Measurements from ENCODE around the gene LRRC37A3.
A peak's percentile ranks its signal among the peaks of the same experiment; 100 is the strongest.
"Not testable (repeated sequence)": the region's sequence is repeated elsewhere in the genome, so short reads cannot be mapped to it uniquely, and the experiment has no call there.

LRRC37A3 gene

DNA sequence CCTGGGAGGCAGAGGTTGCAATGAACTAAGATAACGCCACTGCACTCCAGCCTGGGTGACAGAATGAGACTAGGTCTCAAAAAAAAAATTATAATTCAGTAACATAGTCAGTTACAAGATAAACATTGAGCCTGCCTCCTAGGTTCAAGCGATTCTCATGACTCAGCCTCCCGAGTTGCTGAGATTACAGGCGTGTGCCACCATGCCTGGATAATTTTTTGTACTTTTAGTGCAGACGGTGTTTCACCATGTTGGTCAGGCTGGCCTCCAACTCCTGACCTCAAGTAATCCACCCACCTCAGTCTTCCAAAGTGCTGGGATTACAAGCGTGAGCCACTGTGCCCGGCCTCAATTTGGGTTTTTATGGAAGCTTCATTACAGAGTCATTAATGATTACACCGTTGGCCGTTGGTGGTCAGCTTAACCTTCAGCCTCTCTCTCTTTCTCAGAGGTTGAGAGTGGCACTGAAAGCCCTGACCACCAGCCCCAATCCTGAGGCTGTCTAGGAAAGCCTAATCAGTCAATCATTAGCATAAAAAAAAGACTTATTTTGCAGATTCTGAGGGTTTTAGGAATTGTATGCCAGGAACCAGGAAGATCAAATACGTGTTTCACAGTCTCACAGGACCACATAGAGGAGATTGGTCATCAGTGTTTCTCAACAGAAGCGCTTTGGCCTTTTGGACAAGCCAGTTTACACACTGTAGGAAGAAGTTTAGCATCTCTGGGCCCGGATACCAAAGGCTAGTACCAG, 1.3 kb upstream of the LRRC37A3 start:
- Histone ChIP-seq H3K36me3 (ENCODE audit: control insufficient read depth, insufficient read depth, low read length) (no peaks in the 10 kb centered on the region), H3K27me3 (ENCODE audit: control insufficient read depth, insufficient read depth, low read length) (peaks cover 9% of the 10 kb centered on the region), H3K4me3 (ENCODE audit: low read depth, low read length) (no peak overlapping the region), H3K9ac (ENCODE audit: low read depth, low read length) (no peak overlapping the region), H3K4me1 (ENCODE audit: control insufficient read depth, insufficient read depth, low read length) (no peaks in the 10 kb centered on the region), H3K9me3 (ENCODE audit: control insufficient read depth, insufficient read depth, low read length) (no peaks in the 10 kb centered on the region)

DNA sequence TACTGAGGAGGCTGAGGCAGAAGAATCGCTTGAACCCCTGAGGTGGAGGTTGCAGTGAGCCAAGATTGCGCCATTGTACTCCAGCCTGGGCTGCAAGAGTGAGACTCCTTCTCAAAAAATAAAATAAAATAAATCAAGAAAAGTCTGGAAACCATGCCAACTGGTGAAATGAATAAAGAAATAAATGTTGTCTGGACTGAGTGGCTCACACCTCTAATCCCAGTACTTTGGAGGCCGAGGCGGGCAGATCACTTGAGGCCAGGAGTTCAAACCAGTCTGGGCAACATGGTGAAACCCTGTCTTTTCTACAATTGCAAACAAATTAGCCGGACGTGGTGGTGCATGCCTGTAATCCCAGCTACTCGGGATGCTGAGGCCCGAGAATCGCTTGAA, 744 bp upstream of the LRRC37A3 start:
- Histone ChIP-seq H3K9me3 (ENCODE audit: control insufficient read depth, insufficient read depth, low read length) (no peaks in the 10 kb centered on the region), H3K9ac (ENCODE audit: low read depth, low read length) (no peak overlapping the region)

GRCh38 chr17:64918842-64919288, 413 bp downstream of the LRRC37A3 start:
- peak overlapping the region; percentile 45 for H3K4me3 ChIP-seq (ENCODE audit: low read depth, low read length)
- not testable (repeated sequence) for H3K36me3 ChIP-seq (ENCODE audit: control insufficient read depth, insufficient read depth, low read length); H3K9ac ChIP-seq (ENCODE audit: low read depth, low read length); H3K4me1 ChIP-seq (ENCODE audit: control insufficient read depth, insufficient read depth, low read length); H3K9me3 ChIP-seq (ENCODE audit: control insufficient read depth, insufficient read depth, low read length); H3K27me3 ChIP-seq (ENCODE audit: control insufficient read depth, insufficient read depth, low read length)

More for the DNA sequence above, 744 bp upstream of the LRRC37A3 start:
- no peaks in the 10 kb centered on the region for H3K36me3 ChIP-seq (ENCODE audit: control insufficient read depth, insufficient read depth, low read length)
- no peaks in the 10 kb centered on the region for H3K4me1 ChIP-seq (ENCODE audit: control insufficient read depth, insufficient read depth, low read length)
- peaks cover 9% of the 10 kb centered on the region for H3K27me3 ChIP-seq (ENCODE audit: control insufficient read depth, insufficient read depth, low read length)
- peak overlapping the region; percentile 48 for H3K4me3 ChIP-seq (ENCODE audit: low read depth, low read length)

- not testable (repeated sequence) for H3K27me3 ChIP-seq (ENCODE audit: control insufficient read depth, insufficient read depth, low read length); H3K4me3 ChIP-seq (ENCODE audit: low read depth, low read length); H3K9me3 ChIP-seq (ENCODE audit: control insufficient read depth, insufficient read depth, low read length); H3K9ac ChIP-seq (ENCODE audit: low read depth, low read length); H3K4me1 ChIP-seq (ENCODE audit: control insufficient read depth, insufficient read depth, low read length); H3K36me3 ChIP-seq (ENCODE audit: control insufficient read depth, insufficient read depth, low read length)
Observed at GRCh38 chr17:64917540-64917939, 1.7 kb downstream of the LRRC37A3 start.

DNA sequence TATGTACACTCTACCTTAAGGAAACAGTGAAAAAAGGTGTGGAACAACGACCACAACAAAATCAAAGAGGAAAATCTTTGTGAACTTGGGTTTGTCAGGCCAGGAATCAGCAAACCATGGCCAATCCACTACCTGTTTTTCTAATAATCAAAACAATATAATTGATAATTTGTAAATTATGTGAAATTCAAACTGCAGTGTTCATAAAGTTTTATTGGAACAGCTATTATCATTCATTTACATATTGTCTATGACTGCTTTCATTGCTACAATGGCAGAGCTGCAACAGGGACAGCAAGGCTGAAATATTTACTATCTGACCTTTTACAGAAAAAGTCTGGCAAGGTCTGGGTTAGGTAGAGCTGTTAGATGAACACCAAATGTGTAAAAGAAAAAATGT, 4.0 kb downstream of the LRRC37A3 start:
- not testable (repeated sequence) for H3K27me3 ChIP-seq (ENCODE audit: control insufficient read depth, insufficient read depth, low read length); H3K36me3 ChIP-seq (ENCODE audit: control insufficient read depth, insufficient read depth, low read length); H3K9me3 ChIP-seq (ENCODE audit: control insufficient read depth, insufficient read depth, low read length); H3K4me3 ChIP-seq (ENCODE audit: low read depth, low read length); H3K9ac ChIP-seq (ENCODE audit: low read depth, low read length); H3K4me1 ChIP-seq (ENCODE audit: control insufficient read depth, insufficient read depth, low read length)

- not testable (repeated sequence) for H3K36me3 ChIP-seq (ENCODE audit: control insufficient read depth, insufficient read depth, low read length); H3K4me1 ChIP-seq (ENCODE audit: control insufficient read depth, insufficient read depth, low read length); H3K27me3 ChIP-seq (ENCODE audit: control insufficient read depth, insufficient read depth, low read length); H3K4me3 ChIP-seq (ENCODE audit: low read depth, low read length); H3K9me3 ChIP-seq (ENCODE audit: control insufficient read depth, insufficient read depth, low read length); H3K9ac ChIP-seq (ENCODE audit: low read depth, low read length)
Observed at GRCh38 chr17:64910191-64910514, 9.1 kb downstream of the LRRC37A3 start.

DNA sequence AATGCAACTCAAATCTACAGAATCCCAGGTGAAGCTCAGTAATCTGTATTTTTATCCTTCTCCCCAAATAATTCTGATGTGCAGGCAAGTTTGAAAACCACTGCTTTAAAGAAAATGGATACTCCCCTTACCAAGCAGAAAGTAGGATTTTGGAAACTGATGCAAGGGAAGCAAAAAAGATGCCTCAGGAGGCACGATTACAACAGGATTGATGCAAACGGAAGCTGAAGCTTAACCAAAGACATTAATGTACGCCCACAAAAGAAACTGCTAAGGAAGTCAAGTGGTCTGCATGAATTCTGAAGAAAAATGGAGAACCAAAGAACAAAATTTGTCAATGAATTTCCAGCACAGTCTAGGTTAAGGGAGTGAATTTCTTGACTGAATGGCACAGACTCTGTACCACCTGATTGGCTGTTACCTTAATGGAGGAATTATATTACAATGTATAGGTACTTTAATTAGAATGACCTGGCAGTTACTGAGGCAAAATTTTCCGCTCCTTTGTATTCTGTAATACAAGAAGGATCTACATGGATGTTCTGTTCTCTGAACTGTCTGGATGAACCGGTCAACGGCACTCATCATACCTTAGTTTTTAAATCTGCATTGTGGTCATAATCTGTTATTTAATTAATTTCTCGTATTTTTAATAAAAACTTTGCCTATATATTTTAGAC, 9.6 kb downstream of the LRRC37A3 start:
- H3K9me3 ChIP-seq (ENCODE audit: control insufficient read depth, insufficient read depth, low read length); H3K27me3 ChIP-seq (ENCODE audit: control insufficient read depth, insufficient read depth, low read length); H3K4me1 ChIP-seq (ENCODE audit: control insufficient read depth, insufficient read depth, low read length): not testable (repeated sequence)

GRCh38 chr17:64904069-64904468, 15.2 kb downstream of the LRRC37A3 start:
- H3K9me3 ChIP-seq (ENCODE audit: control insufficient read depth, insufficient read depth, low read length); H3K9ac ChIP-seq (ENCODE audit: low read depth, low read length); H3K4me3 ChIP-seq (ENCODE audit: low read depth, low read length); H3K36me3 ChIP-seq (ENCODE audit: control insufficient read depth, insufficient read depth, low read length); H3K4me1 ChIP-seq (ENCODE audit: control insufficient read depth, insufficient read depth, low read length); H3K27me3 ChIP-seq (ENCODE audit: control insufficient read depth, insufficient read depth, low read length): not testable (repeated sequence)

More for the DNA sequence above, 9.6 kb downstream of the LRRC37A3 start:
- not testable (repeated sequence) for H3K36me3 ChIP-seq (ENCODE audit: control insufficient read depth, insufficient read depth, low read length); H3K9ac ChIP-seq (ENCODE audit: low read depth, low read length); H3K4me3 ChIP-seq (ENCODE audit: low read depth, low read length)

DNA sequence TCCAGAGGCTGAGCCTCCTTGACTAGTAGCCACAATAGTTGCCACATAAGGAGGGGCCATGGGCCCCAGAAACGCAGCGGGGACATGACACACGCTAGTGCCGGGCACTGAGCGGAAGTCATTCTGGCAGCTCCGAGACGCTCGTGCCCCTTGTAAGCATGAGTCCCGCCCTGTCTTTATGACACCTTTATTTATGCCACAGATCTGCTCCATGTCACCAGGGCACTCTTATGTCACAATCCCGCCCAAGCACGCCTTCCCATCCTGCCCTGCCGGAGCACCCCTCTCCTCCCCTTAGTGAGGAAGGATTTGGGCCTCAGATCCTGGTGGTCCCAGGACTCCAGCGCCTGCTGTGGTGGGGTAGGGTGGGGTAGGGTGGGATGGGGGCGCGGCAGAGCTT, 22.1 kb downstream of the LRRC37A3 start:
- not testable (repeated sequence) for H3K9ac ChIP-seq (ENCODE audit: low read depth, low read length); H3K9me3 ChIP-seq (ENCODE audit: control insufficient read depth, insufficient read depth, low read length); H3K27me3 ChIP-seq (ENCODE audit: control insufficient read depth, insufficient read depth, low read length); H3K36me3 ChIP-seq (ENCODE audit: control insufficient read depth, insufficient read depth, low read length); H3K4me3 ChIP-seq (ENCODE audit: low read depth, low read length); H3K4me1 ChIP-seq (ENCODE audit: control insufficient read depth, insufficient read depth, low read length)

- not testable (repeated sequence) for H3K27me3 ChIP-seq (ENCODE audit: control insufficient read depth, insufficient read depth, low read length)
Observed at GRCh38 chr17:64874210-64874609, 45.1 kb downstream of the LRRC37A3 start.

DNA sequence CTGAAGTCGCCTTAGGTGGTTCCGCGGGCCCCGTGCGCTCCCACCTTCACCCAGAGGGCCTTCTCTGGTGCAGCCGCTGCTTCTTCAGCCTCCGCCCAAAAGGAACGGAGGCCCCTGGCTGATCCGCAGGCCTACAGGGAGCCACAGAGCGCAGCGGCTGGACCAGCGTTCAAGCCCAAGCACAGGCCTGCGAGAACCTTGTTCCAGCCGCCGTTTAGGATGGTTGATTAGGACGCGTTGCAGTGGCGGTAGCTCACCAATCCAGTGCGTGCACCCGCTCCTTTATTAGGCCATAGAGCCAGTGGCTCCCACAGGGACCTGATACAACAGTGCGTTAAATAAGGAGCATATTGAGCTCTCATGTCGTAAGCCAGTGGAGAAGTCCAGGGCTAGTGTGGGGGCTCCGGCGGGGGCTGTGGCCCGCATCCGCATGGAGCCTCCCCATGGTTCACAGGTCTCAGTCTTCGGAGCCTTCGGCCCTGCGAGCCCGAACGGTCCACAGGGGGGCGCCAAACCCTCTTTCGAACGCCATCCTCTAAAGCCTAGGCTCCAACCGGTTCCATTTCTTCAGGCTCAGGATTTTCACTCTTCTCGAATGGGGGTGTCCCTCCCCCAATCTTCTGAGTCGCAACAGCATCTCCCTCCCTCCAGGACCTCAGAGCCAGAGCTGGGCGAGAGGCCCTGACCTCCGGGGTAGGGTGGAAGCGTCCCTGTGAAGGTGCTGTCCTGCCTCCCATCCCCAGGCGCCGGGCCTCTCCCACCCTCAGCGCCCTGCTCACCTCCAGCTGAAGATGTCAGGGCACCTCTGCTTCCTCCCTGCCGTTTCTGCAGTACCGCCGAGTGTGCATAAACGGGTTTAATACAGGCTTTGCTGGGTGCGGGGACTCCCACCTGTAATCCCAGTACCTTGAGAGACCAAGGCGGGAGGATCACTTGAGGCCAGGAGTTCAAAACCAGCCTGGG, 71.5 kb downstream of the LRRC37A3 start:
- not testable (repeated sequence) for H3K9me3 ChIP-seq (ENCODE audit: control insufficient read depth, insufficient read depth, low read length); H3K4me3 ChIP-seq (ENCODE audit: low read depth, low read length); H3K9ac ChIP-seq (ENCODE audit: low read depth, low read length); H3K36me3 ChIP-seq (ENCODE audit: control insufficient read depth, insufficient read depth, low read length); H3K4me1 ChIP-seq (ENCODE audit: control insufficient read depth, insufficient read depth, low read length); H3K27me3 ChIP-seq (ENCODE audit: control insufficient read depth, insufficient read depth, low read length)

More at GRCh38 chr17:64874210-64874609, 45.1 kb downstream of the LRRC37A3 start:
- not testable (repeated sequence) for H3K4me1 ChIP-seq (ENCODE audit: control insufficient read depth, insufficient read depth, low read length); H3K9ac ChIP-seq (ENCODE audit: low read depth, low read length); H3K36me3 ChIP-seq (ENCODE audit: control insufficient read depth, insufficient read depth, low read length); H3K4me3 ChIP-seq (ENCODE audit: low read depth, low read length); H3K9me3 ChIP-seq (ENCODE audit: control insufficient read depth, insufficient read depth, low read length)
